HCT116 (cell line): ENCODE measurements around the gene SRSF7.

Experiments
- POLR2A ChIP-seq: IDR thresholded peaks from 2 replicates; pipeline ENCODE4 v1.7.0; 2011; ENCODE audit warnings: borderline replicate concordance; ENCODE audit not compliant: insufficient read depth, insufficient read length; ENCODE audit errors: extremely low read depth
- ZNF274 ChIP-seq: fragments of 200-500 bp; sonication (Bioruptor generic); IDR thresholded peaks from 2 replicates; pipeline ENCODE4 v1.6.1; 2014; ENCODE audit warnings: mild to moderate bottlenecking, low read depth, low read length, inconsistent platforms
- TF ChIP-seq, protein P1 (sequence below), 3 experiments: fragments of 200-600 bp in 1 of 3; sonication (generic) in 1 of 3; IDR thresholded peaks in 2 of 3; conservative IDR thresholded peaks in 1 of 3; 2 replicates each; pipeline ENCODE4 v1.5.1; 2012 to 2017; ENCODE audit warnings: low read depth in 2 of 3, low read length in 2 of 3, antibody characterized with exemption in 1 of 3, borderline replicate concordance in 1 of 3, control low read depth in 1 of 3, mild to moderate bottlenecking in 1 of 3, mixed read lengths in 1 of 3, mixed run types in 1 of 3, moderate library complexity in 1 of 3; ENCODE audit not compliant: insufficient read depth in 1 of 3

DNA sequence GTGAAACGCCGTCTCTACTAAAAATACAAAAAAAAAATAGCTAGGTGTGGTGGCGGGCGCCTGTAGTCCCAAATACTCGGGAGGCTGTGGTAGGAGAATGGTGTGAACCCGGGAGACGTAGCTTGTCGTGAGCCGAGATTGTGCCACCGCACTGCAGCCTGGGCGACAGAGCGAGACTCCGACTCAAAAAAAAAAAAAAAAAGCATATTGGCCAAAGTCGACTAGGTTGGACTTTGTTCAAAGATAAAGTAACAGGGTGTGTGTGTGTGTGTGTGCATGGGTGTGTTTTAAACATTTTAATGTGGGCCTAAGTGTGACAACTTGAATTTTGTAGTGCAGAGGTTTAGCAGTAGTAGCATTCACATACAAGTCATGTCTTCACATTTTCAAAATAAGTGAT, 38.5 kb upstream of the SRSF7 start:
- TF ChIP-seq, protein P1, sequence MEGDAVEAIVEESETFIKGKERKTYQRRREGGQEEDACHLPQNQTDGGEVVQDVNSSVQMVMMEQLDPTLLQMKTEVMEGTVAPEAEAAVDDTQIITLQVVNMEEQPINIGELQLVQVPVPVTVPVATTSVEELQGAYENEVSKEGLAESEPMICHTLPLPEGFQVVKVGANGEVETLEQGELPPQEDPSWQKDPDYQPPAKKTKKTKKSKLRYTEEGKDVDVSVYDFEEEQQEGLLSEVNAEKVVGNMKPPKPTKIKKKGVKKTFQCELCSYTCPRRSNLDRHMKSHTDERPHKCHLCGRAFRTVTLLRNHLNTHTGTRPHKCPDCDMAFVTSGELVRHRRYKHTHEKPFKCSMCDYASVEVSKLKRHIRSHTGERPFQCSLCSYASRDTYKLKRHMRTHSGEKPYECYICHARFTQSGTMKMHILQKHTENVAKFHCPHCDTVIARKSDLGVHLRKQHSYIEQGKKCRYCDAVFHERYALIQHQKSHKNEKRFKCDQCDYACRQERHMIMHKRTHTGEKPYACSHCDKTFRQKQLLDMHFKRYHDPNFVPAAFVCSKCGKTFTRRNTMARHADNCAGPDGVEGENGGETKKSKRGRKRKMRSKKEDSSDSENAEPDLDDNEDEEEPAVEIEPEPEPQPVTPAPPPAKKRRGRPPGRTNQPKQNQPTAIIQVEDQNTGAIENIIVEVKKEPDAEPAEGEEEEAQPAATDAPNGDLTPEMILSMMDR (IDR thresholded peaks at IDR 0.05 in 2 of 3, conservative IDR thresholded peaks at IDR 0.05 in 1 of 3; ENCODE audit: borderline replicate concordance in 1 of 3, insufficient read depth in 1 of 3, low read depth in 2 of 3, low read length in 2 of 3): no peak
- no peak for TF ChIP-seq POLR2A
- no peak for TF ChIP-seq ZNF274
